Vagina (tissue), 2 donors: ENCODE results near the gene CENATAC.

Source experiments
- CTCF ChIP-seq, 3 experiments: fragments of 450-650 bp in 2 of 3; fragments of 200-600 bp in 1 of 3; sonication (generic) in 1 of 3; IDR thresholded peaks; one replicate each; pipeline ENCODE4 v1.5.1; 2017 to 2019; ENCODE audit warnings: antibody characterized with exemption in 3 of 3, mild to moderate bottlenecking in 2 of 3, moderate library complexity in 2 of 3
- POLR2A ChIP-seq, 2 donors: fragments of 450-650 bp; IDR thresholded peaks; one replicate each; pipeline ENCODE4 v1.6.1; 2017; ENCODE audit warnings: antibody characterized with exemption in 2 of 2, mild to moderate bottlenecking in 2 of 2, moderate library complexity in 2 of 2
- POLR2AphosphoS5 ChIP-seq, 2 donors: sonication (generic); formaldehyde crosslinking; IDR thresholded peaks; one replicate each; pipeline ENCODE4 v1.9.0; 2017; ENCODE audit warnings: antibody characterized with exemption in 2 of 2, mild to moderate bottlenecking in 2 of 2, low read depth in 1 of 2; ENCODE audit not compliant: insufficient read depth in 1 of 2

- no peak for TF ChIP-seq CTCF (IDR thresholded peaks at IDR 0.05)
- TF ChIP-seq POLR2AphosphoS5 (IDR thresholded peaks at IDR 0.05; ENCODE audit: insufficient read depth in 1 of 2, low read depth in 1 of 2), result no peak
- TF ChIP-seq POLR2A (IDR thresholded peaks at IDR 0.05), result no peak
Observed at GRCh38 chr11:119027561-119028345, 29.8 kb downstream of the CENATAC start.
